ENCODE measurements around the gene ISX. TPM values are rescaled to one million over a fixed set of nuclear protein-coding genes. Genes with fewer than 3 reads are reported as not detected.

ISX gene
- total RNA-seq, 3 donors from 2014 or later = 35.3 to 104 (median 50.3) TPM

DNA sequence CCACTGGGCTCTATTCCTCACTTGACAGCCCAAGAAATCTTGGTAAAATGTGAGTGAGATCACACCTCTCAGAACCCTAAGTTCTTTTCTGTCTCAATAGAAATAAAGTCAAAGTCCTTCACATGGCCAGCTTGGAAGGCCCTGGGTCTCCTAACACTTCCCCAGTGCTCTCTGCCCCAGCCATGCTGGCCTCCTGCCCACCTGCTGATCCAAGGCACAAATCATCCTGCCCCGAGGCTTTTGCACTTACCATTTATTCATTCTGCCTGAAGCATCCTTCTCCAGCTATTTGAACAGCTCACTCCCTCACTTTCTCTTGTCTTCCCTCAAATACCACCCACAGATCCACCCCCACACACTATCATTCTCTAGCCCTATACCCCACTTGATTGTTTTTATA is 26.4 kb downstream of the ISX start:
- Histone ChIP-seq H3K9me3 (no peaks in the 10 kb centered on the region), H3K36me3 (ENCODE audit: low read depth) (no peaks in the 10 kb centered on the region), H3K4me1 (ENCODE audit: low read depth) (no peaks in the 10 kb centered on the region), H3K4me3 (no peak overlapping the region)
- DNase-seq = no peak
- intact Hi-C loops (cut with DNase I, micrococcal nuclease) = no loop called here
- TF ChIP-seq CTCF (IDR thresholded peaks at IDR 0.05) = no peak
- no peak for ATAC-seq

DNA sequence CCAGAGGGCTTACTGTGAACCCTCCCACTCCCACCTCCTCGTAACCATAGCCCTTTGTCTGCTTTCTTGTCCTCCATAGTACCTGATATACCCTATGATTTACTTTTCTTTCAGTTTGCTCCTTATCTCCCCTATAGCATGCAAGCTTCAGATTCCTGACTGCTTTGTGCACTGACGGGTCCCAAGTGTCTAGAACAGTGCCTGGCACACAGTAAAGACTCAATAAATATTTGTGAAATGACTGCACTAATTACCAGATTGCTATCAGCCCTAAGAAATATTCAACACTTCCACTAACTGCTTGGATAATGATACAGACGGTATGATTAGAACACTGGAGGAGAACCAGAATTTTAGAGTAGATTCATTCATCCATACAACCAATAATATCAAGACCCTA is 33.0 kb downstream of the ISX start:
- no peak for ATAC-seq
- H3K36me3 ChIP-seq (ENCODE audit: low read depth) = no peaks in the 10 kb centered on the region
- no peaks in the 10 kb centered on the region for H3K4me1 ChIP-seq (ENCODE audit: low read depth)
- intact Hi-C loops (cut with DNase I, micrococcal nuclease) = no loop called here
- TF ChIP-seq CTCF (IDR thresholded peaks at IDR 0.05) = no peak
- no peak for DNase-seq
- H3K4me3 ChIP-seq = no peak overlapping the region
- no peaks in the 10 kb centered on the region for H3K9me3 ChIP-seq

GRCh38 chr22:35099883-35100282 is 33.9 kb downstream of the ISX start:
- intact Hi-C loops (cut with DNase I, micrococcal nuclease) = no loop called here

GRCh38 chr22:35102663-35103062 is 36.7 kb downstream of the ISX start:
- Histone ChIP-seq H3K4me3 (no peak overlapping the region), H3K9me3 (no peaks in the 10 kb centered on the region), H3K4me1 (ENCODE audit: low read depth) (peaks cover 7% of the 10 kb centered on the region), H3K36me3 (ENCODE audit: low read depth) (no peaks in the 10 kb centered on the region)
- intact Hi-C loops (cut with DNase I, micrococcal nuclease) = no loop called here
- TF ChIP-seq CTCF (IDR thresholded peaks at IDR 0.05) = no peak
- ATAC-seq = peak; percentile 92
- peak; percentile 64 to 83 (median 80) for DNase-seq

More at GRCh38 chr22:35099883-35100282, 33.9 kb downstream of the ISX start:
- DNase-seq (peak in 1 of 3 donors; percentile 27), ATAC-seq (no peak)
- H3K36me3 ChIP-seq (ENCODE audit: low read depth) = no peaks in the 10 kb centered on the region
- H3K4me1 ChIP-seq (ENCODE audit: low read depth) = peaks cover 7% of the 10 kb centered on the region
- H3K9me3 ChIP-seq = no peaks in the 10 kb centered on the region
- no peak overlapping the region for H3K4me3 ChIP-seq
- TF ChIP-seq CTCF (IDR thresholded peaks at IDR 0.05) = no peak

- DNase-seq (peak; percentile 56 to 74 (median 61)), ATAC-seq (peak; percentile 79)
- H3K36me3 ChIP-seq (ENCODE audit: low read depth) = no peaks in the 10 kb centered on the region
These were observed 37.8 kb downstream of the ISX start for GRCh38 chr22:35103761-35104160.

More at GRCh38 chr22:35103761-35104160, 37.8 kb downstream of the ISX start:
- Histone ChIP-seq H3K4me3 (no peak overlapping the region), H3K9me3 (no peaks in the 10 kb centered on the region), H3K4me1 (ENCODE audit: low read depth) (peaks cover 7% of the 10 kb centered on the region)
- intact Hi-C loops (cut with DNase I, micrococcal nuclease) = no loop called here
- no peak for TF ChIP-seq CTCF (IDR thresholded peaks at IDR 0.05)
